Hepatocyte (in vitro differentiated cells): ENCODE data around the gene UBR3. TPM values are rescaled to one million over a fixed set of nuclear protein-coding genes. Genes with fewer than 3 reads are reported as not detected.
"Not testable (repeated sequence)": the region's sequence is repeated elsewhere in the genome, so short reads cannot be mapped to it uniquely, and the experiment has no call there.

Experiments used
- DNase-seq: peaks from one replicate; pipeline ENCODE4 v3.0.0-alpha.2; 2016; ENCODE audit warnings: low spot score
- H2AFZ ChIP-seq: fragments of 200-600 bp; sonication (generic); 2 replicates; pipeline ENCODE4 v1.6.0; 2016; ENCODE audit warnings: antibody characterized with exemption, mild to moderate bottlenecking
- H3K27ac ChIP-seq: fragments of 200-600 bp; sonication (generic); 2 replicates; pipeline ENCODE4 v1.5.1; 2016; ENCODE audit warnings: mild to moderate bottlenecking
- H3K27me3 ChIP-seq: fragments of 200-600 bp; sonication (generic); 2 replicates; pipeline ENCODE4 v1.6.1; 2016
- H3K36me3 ChIP-seq: fragments of 200-600 bp; sonication (generic); replicated peaks from 2 replicates; pipeline ENCODE4 v1.5.1; 2016; ENCODE audit warnings: low read depth; ENCODE audit not compliant: insufficient read depth
- H3K4me1 ChIP-seq: fragments of 200-600 bp; sonication (generic); 2 replicates; pipeline ENCODE4 v1.5.1; 2016; ENCODE audit warnings: mild to moderate bottlenecking, moderate library complexity; ENCODE audit not compliant: insufficient read depth
- H3K4me2 ChIP-seq: fragments of 200-600 bp; sonication (generic); 2 replicates; pipeline ENCODE4 v1.6.0; 2016
- H3K4me3 ChIP-seq: fragments of 200-600 bp; sonication (generic); 2 replicates; pipeline ENCODE4 v1.5.1; 2016; ENCODE audit warnings: mild to moderate bottlenecking
- H3K79me2 ChIP-seq: fragments of 200-600 bp; sonication (generic); 2 replicates; pipeline ENCODE4 v1.6.0; 2017; ENCODE audit warnings: mild to moderate bottlenecking
- H3K9me2 ChIP-seq: fragments of 200-600 bp; sonication (generic); replicated peaks from 2 replicates; pipeline ENCODE4 v1.6.0; 2017; ENCODE audit warnings: mild to moderate bottlenecking; ENCODE audit not compliant: insufficient read depth
- H3K9me3 ChIP-seq: fragments of 200-600 bp; sonication (generic); 2 replicates; pipeline ENCODE4 v1.5.1; 2016; ENCODE audit warnings: low read depth, mild to moderate bottlenecking
- H4K20me1 ChIP-seq: fragments of 200-600 bp; sonication (generic); 2 replicates; pipeline ENCODE4 v1.6.0; 2016; ENCODE audit warnings: mild to moderate bottlenecking; ENCODE audit not compliant: insufficient read depth, poor library complexity, severe bottlenecking
- EZH2 ChIP-seq: fragments of 200-600 bp; sonication (generic); IDR thresholded peaks from 2 replicates; pipeline ENCODE4 v1.6.1; 2016; ENCODE audit warnings: antibody characterized with exemption, mild to moderate bottlenecking, borderline replicate concordance
- EZH2phosphoT487 ChIP-seq: fragments of 200-600 bp; sonication (generic); IDR thresholded peaks from one replicate; pipeline ENCODE4 v1.6.1; 2018; ENCODE audit warnings: antibody characterized with exemption, mild to moderate bottlenecking, low read depth, moderate library complexity; ENCODE audit not compliant: unreplicated experiment, severe bottlenecking
- WGBS: methylation state at CpG from one replicate; pipeline ENCODE4 v1.1.6; 2016; ENCODE audit warnings: low lambda C conversion rate; ENCODE audit errors: missing lambda C conversion rate; 5-methylcytosine and 5-hydroxymethylcytosine counted together
- polyA plus RNA-seq: library from polyadenylated mRNA; unstranded; fragments of >200 nt; fragmentation: Nextera tagmentation; extraction: Ambion mirVana; gene quantifications from 2 replicates; pipeline ENCODE4 v1.2.1, GENCODE V29; 2016
- total RNA-seq: library from RNA; depleted of rRNA; stranded (reverse); fragments of >200 nt; gene quantifications from 2 replicates; pipeline ENCODE4 v1.2.3, GENCODE V29; 2014
- TF ChIP-seq, protein P1 (sequence below): fragments of 200-600 bp; sonication (generic); IDR thresholded peaks from 2 replicates; pipeline ENCODE4 v1.5.1; 2016; ENCODE audit warnings: antibody characterized with exemption, mild to moderate bottlenecking; ENCODE audit not compliant: poor library complexity

The UBR3 gene
- total and polyA plus RNA-seq, 2 experiments from 2014 or later = 10.1 to 40.4 TPM

DNA sequence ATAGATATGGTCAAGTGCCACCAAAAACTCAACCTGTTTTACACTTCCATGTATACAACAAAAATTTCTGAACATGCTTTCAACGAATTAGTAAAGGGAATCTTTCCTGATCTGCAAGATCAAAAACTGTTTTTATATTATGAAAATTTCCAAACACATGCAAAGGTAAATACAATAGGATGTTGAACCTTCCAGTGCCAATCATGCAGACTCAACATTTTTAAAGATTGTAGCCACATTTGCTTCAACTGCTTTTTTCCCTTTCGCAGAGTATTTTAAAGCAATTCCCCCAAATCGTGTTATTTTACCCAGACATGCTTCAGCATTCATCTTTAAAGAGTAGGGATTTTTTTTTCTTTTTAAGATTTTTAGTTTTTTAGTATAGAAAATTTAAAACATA is 40.3 kb downstream of the UBR3 start:
- TF ChIP-seq, protein P1, sequence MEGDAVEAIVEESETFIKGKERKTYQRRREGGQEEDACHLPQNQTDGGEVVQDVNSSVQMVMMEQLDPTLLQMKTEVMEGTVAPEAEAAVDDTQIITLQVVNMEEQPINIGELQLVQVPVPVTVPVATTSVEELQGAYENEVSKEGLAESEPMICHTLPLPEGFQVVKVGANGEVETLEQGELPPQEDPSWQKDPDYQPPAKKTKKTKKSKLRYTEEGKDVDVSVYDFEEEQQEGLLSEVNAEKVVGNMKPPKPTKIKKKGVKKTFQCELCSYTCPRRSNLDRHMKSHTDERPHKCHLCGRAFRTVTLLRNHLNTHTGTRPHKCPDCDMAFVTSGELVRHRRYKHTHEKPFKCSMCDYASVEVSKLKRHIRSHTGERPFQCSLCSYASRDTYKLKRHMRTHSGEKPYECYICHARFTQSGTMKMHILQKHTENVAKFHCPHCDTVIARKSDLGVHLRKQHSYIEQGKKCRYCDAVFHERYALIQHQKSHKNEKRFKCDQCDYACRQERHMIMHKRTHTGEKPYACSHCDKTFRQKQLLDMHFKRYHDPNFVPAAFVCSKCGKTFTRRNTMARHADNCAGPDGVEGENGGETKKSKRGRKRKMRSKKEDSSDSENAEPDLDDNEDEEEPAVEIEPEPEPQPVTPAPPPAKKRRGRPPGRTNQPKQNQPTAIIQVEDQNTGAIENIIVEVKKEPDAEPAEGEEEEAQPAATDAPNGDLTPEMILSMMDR = no peak
- Histone ChIP-seq H3K27me3 (no peaks in the 10 kb centered on the region), H3K79me2 (peaks cover 81% of the 10 kb centered on the region), H3K36me3 (no peaks in the 10 kb centered on the region), H4K20me1 (peaks cover 5% of the 10 kb centered on the region), H3K9me3 (no peaks in the 10 kb centered on the region), H3K4me2 (no peak overlapping the region), H3K4me1 (no peaks in the 10 kb centered on the region), H3K9me2 (no peaks in the 10 kb centered on the region), H3K4me3 (no peak overlapping the region), H3K27ac (no peak overlapping the region), H2AFZ (no peak overlapping the region)
- WGBS = 89% methylated on average over 3 of the region's 3 CpGs
- DNase-seq = no peak

DNA sequence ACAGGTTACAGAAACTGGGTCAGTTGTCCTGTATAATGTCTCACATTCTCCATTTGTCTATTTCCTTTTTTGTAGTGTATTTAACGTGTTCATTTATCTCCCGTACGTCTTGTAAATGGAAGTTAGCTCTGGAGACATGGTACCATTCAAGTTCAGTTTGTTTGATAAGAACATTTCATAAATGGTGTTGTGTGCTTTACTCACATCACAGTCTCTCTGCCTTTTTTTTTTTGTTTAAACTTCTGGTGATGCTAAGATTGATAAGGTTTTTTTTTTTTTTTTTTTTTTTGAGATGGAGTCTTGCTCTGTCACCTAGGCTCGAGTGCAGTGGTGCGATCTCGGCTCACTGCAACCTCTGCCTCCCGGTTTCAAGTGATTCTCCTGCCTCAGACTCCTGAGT is 41.7 kb downstream of the UBR3 start:
- Histone ChIP-seq H4K20me1 (no peaks in the 10 kb centered on the region), H3K79me2 (peaks cover 67% of the 10 kb centered on the region), H3K36me3 (no peaks in the 10 kb centered on the region), H3K27me3 (no peaks in the 10 kb centered on the region), H3K4me1 (no peaks in the 10 kb centered on the region), H3K9me3 (no peaks in the 10 kb centered on the region), H2AFZ (no peak overlapping the region), H3K27ac (no peak overlapping the region), H3K9me2 (no peaks in the 10 kb centered on the region), H3K4me2 (no peak overlapping the region), H3K4me3 (no peak overlapping the region)
- DNase-seq = no peak
- TF ChIP-seq EZH2 (no peak), EZH2phosphoT487 (no peak)
- TF ChIP-seq, protein P1 = no peak
- 59% methylated on average over 7 of the region's 7 CpGs for WGBS

- not testable (repeated sequence) for H3K27ac ChIP-seq, H4K20me1 ChIP-seq, H3K9me2 ChIP-seq, H3K4me3 ChIP-seq, H3K4me1 ChIP-seq, H3K27me3 ChIP-seq, H2AFZ ChIP-seq, H3K9me3 ChIP-seq, H3K4me2 ChIP-seq, H3K36me3 ChIP-seq, DNase-seq
- WGBS = 87% methylated on average over 9 of the region's 9 CpGs
- H3K79me2 ChIP-seq = peaks cover 47% of the 10 kb centered on the region
These were observed 44.1 kb downstream of the UBR3 start for GRCh38 chr2:169871369-169871768.

DNA sequence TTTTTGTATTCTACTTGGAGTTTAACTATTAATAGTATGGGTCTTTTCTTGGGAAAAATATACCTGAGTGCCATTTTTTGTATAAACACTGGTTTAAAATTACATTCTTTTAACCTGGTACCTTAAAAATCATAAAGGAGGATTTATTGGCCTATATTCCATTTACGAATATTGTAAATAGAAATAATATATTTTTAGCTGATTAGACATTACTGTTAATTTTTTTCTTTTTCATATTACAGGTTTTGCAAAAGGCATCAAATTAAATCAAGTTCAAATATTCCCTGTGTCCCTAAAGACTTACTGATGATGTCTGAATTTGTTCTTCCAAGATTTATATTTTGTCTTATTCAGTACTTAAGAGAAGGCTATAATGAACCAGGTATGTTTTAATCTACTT is 44.7 kb downstream of the UBR3 start:
- Histone ChIP-seq H4K20me1 (no peaks in the 10 kb centered on the region), H3K4me2 (no peak overlapping the region), H3K4me3 (no peak overlapping the region), H3K9me2 (no peaks in the 10 kb centered on the region), H3K36me3 (no peaks in the 10 kb centered on the region), H3K9me3 (no peaks in the 10 kb centered on the region), H3K79me2 (peaks cover 42% of the 10 kb centered on the region), H3K27me3 (no peaks in the 10 kb centered on the region), H2AFZ (no peak overlapping the region), H3K4me1 (no peaks in the 10 kb centered on the region), H3K27ac (no peak overlapping the region)
- no peak for DNase-seq
- no peak for TF ChIP-seq EZH2
- TF ChIP-seq EZH2phosphoT487 = no peak
- TF ChIP-seq, protein P1 = no peak
- 97% methylated on average over 1 of the region's 1 CpG for WGBS
